ENCODE measurements around the gene PTPN1. TPM values are rescaled to one million over a fixed set of nuclear protein-coding genes. Genes with fewer than 3 reads are reported as not detected.
"Not testable (repeated sequence)": the region's sequence is repeated elsewhere in the genome, so short reads cannot be mapped to it uniquely, and the experiment has no call there.

PTPN1 gene
- total and polyA plus RNA-seq, 3 donors from 2014 or later: 42.0 to 44.3 (median 44.0) TPM

- 83 to 90% methylated on average over 12 of the region's 12 CpGs for WGBS, 2 donors
- no peak for DNase-seq
- Histone ChIP-seq H3K4me3 (no peak overlapping the region), H3K9me3 (no peaks in the 10 kb centered on the region), H3K27ac (no peak overlapping the region), H3K36me3 (ENCODE audit: low read depth, missing control alignments) (no peaks in the 10 kb centered on the region), H3K27me3 (no peaks in the 10 kb centered on the region), H3K4me1 (peaks cover 17% of the 10 kb centered on the region)
- TF ChIP-seq POLR2A (IDR thresholded peaks at IDR 0.05): no peak
- no peak for TF ChIP-seq CTCF (IDR thresholded peaks at IDR 0.05)
- intact Hi-C loops (cut with DNase I; ENCODE audit: low total_unique reads): no loop called here
These were observed 37.2 kb upstream of the PTPN1 start for GRCh38 chr20:50472693-50473664.

GRCh38 chr20:50474356-50474755 lies 35.8 kb upstream of the PTPN1 start:
- DNase-seq; intact Hi-C loops (cut with DNase I; ENCODE audit: low total_unique reads); H3K36me3 ChIP-seq (ENCODE audit: low read depth, missing control alignments); H3K4me3 ChIP-seq; H3K27me3 ChIP-seq; H3K27ac ChIP-seq; H3K9me3 ChIP-seq: not testable (repeated sequence)
- H3K4me1 ChIP-seq: peaks cover 17% of the 10 kb centered on the region
- WGBS, 2 donors: 95 to 96% methylated on average over 5 of the region's 5 CpGs

- TF ChIP-seq CTCF (IDR thresholded peaks at IDR 0.05) (no peak), POLR2A (IDR thresholded peaks at IDR 0.05) (no peak)
- peaks cover 10% of the 10 kb centered on the region for H3K4me1 ChIP-seq
- H3K36me3 ChIP-seq (ENCODE audit: low read depth, missing control alignments): no peaks in the 10 kb centered on the region
- peak overlapping the region in 1 of 2 donors; percentile 39 for H3K27ac ChIP-seq
- peak; percentile 60 for DNase-seq
- intact Hi-C loops (cut with DNase I; ENCODE audit: low total_unique reads): loop anchor here (5.0 kb wide), 1 partner anchor 97 kb away; no protein-coding TSS in a partner anchor
- H3K27me3 ChIP-seq: no peaks in the 10 kb centered on the region
- no peaks in the 10 kb centered on the region for H3K9me3 ChIP-seq
- WGBS, 2 donors: 65 to 72% methylated on average over 14 of the region's 14 CpGs
- no peak overlapping the region for H3K4me3 ChIP-seq
These were observed 34.4 kb upstream of the PTPN1 start for GRCh38 chr20:50475681-50476292.

- Histone ChIP-seq H3K27ac (no peak overlapping the region), H3K27me3 (no peaks in the 10 kb centered on the region), H3K9me3 (no peaks in the 10 kb centered on the region), H3K36me3 (ENCODE audit: low read depth, missing control alignments) (no peaks in the 10 kb centered on the region), H3K4me3 (no peak overlapping the region), H3K4me1 (peaks cover 10% of the 10 kb centered on the region)
- 88 to 97% methylated on average over 5 of the region's 5 CpGs for WGBS, 2 donors
- TF ChIP-seq POLR2A (IDR thresholded peaks at IDR 0.05): no peak
- TF ChIP-seq CTCF (IDR thresholded peaks at IDR 0.05): no peak
- intact Hi-C loops (cut with DNase I; ENCODE audit: low total_unique reads): loop anchor here (5.0 kb wide), 1 partner anchor 95 kb away; no protein-coding TSS in a partner anchor
- DNase-seq: no peak
These were observed 32.8 kb upstream of the PTPN1 start for GRCh38 chr20:50477239-50477872.
